Esophagus squamous epithelium (tissue), 4 donors: Measurements from ENCODE around the gene HES1.

ENCODE experiments used
- POLR2A ChIP-seq, 4 donors: fragments of 450-650 bp; IDR thresholded peaks; one replicate each; pipeline ENCODE4 v1.6.1; 2017; ENCODE audit warnings: antibody characterized with exemption in 4 of 4, mild to moderate bottlenecking in 4 of 4, moderate library complexity in 3 of 4
- TF ChIP-seq, protein P1 (sequence below), 6 experiments: fragments of 450-650 bp in 4 of 6; fragments of 200-600 bp in 2 of 6; sonication (generic) in 2 of 6; IDR thresholded peaks; one replicate each; pipeline ENCODE4 v1.5.1; 2016 to 2019; ENCODE audit warnings: antibody characterized with exemption in 6 of 6, mild to moderate bottlenecking in 4 of 6, moderate library complexity in 4 of 6

DNA sequence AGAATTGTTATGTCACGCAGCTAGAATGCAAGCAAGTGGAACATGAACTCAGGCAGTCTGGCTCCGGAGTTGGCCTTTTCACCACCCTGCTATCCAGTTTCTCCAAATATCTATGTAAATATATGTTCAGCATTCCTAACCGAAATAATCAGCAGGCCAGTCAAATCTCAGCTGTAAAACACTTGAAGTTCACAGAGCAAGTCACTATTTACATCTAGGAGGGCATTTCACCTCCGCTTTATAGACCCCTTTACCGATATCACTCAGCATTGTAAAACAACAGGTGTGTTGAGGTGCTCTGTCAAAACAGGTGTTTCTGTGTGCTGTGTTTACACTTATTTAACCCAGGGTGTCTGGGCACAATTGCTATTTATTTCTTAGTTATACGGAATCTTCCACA lies 12.2 kb upstream of the HES1 start:
- TF ChIP-seq, protein P1, sequence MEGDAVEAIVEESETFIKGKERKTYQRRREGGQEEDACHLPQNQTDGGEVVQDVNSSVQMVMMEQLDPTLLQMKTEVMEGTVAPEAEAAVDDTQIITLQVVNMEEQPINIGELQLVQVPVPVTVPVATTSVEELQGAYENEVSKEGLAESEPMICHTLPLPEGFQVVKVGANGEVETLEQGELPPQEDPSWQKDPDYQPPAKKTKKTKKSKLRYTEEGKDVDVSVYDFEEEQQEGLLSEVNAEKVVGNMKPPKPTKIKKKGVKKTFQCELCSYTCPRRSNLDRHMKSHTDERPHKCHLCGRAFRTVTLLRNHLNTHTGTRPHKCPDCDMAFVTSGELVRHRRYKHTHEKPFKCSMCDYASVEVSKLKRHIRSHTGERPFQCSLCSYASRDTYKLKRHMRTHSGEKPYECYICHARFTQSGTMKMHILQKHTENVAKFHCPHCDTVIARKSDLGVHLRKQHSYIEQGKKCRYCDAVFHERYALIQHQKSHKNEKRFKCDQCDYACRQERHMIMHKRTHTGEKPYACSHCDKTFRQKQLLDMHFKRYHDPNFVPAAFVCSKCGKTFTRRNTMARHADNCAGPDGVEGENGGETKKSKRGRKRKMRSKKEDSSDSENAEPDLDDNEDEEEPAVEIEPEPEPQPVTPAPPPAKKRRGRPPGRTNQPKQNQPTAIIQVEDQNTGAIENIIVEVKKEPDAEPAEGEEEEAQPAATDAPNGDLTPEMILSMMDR (IDR thresholded peaks at IDR 0.05), result no peak
- no peak for TF ChIP-seq POLR2A (IDR thresholded peaks at IDR 0.05)
